ENCODE data around the gene SKI. TPM values are rescaled to one million over a fixed set of nuclear protein-coding genes. Genes with fewer than 3 reads are reported as not detected.
A peak's percentile ranks its signal among the peaks of the same experiment; 100 is the strongest.

The SKI gene
- total and polyA plus RNA-seq, 8 donors = 55.8 to 89.0 (median 73.9) TPM

DNA sequence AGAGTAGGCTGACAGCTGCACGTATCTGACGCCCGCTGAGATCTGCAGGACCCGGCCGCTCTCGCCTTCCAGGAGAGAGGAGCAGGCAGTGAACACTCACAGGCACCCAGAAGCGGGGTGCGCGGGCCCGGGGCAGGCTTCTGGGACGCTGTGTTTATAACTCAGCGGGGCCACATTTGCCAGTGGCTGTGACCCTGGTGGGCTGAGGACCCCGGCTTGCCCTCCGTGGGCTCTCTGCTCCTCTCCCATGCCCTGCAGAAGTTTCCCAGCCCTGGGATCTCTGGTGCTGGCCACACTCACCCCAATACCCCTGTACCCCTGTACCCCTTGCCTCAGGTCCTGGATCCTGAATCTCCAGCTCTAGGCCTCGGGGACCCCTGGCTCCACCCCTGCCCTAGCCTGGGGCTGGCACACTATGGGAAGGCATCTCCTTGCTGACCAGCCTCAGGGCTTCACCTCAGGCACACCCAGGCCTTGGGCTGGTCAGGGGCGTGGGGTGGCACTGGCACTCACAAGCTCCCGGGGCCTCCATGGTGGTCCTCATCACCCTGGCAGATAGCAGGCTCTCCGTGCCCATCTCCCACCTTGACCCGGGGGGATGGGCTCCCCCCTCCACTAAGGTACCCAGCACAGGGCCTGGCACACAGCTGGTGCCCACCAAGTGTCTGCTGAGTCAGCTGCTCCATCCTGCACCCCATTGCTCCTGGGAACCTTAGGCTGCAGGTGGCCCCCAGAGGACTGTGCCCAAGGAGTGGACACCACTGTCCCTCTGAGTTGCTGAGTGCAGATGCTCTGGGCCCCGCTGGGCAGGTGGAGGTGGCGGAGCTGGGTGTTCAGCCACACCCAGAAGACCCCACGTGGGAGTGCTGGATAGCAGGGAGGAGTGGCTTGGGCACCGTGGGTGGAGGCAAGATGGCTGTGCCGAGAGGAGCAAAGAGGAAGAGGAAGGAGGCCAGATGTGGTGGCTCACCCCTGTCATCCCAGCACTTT lies 130.8 kb downstream of the SKI start:
- intact Hi-C loops (cut with DNase I) = no loop called here
- Histone ChIP-seq H3K4me1 (no peaks in the 10 kb centered on the region), H3K36me3 (no peaks in the 10 kb centered on the region), H3K27ac (no peak overlapping the region), H3K9me3 (peaks cover 0 to 8% of the 10 kb centered on the region in 2 donors), H3K27me3 (peaks cover 0 to 8% of the 10 kb centered on the region in 2 donors), H3K4me3 (no peak overlapping the region)
- ATAC-seq (no peak), DNase-seq (peak in 1 of 4 donors; percentile 66)
- no peak for TF ChIP-seq CTCF (IDR thresholded peaks at IDR 0.05)

Other genes starting within 250 kb of the SKI start
- 1 to 10 TPM in 1 of 2 donors, under 1 TPM in 1; 0.23 to 2.6 TPM for gene CFAP74, start 224.5 kb upstream of the SKI start, total RNA-seq
- gene CFAP74, start 224.5 kb upstream of the SKI start, polyA plus RNA-seq (ENCODE audit: insufficient read length in 6 of 6) = 1 to 10 TPM; 1.2 to 4.7 (median 3.2) TPM
- gene GABRD, start 209.0 kb upstream of the SKI start, total RNA-seq = under 1 TPM; 0.31 to 0.50 TPM
- 10 to 100 TPM in 3 of 6 donors, 1 to 10 TPM in 3; 8.9 to 14.2 (median 9.8) TPM for gene GABRD, start 209.0 kb upstream of the SKI start, polyA plus RNA-seq (ENCODE audit: insufficient read length in 6 of 6)
- gene PRKCZ, start 177.9 kb upstream of the SKI start, total RNA-seq = 100 to 1,000 TPM; 100 to 129 TPM
- 10 to 100 TPM; 37.5 to 49.4 (median 46.0) TPM for gene PRKCZ, start 177.9 kb upstream of the SKI start, polyA plus RNA-seq (ENCODE audit: insufficient read length in 6 of 6)
- 10 to 100 TPM; 51.6 to 69.7 TPM for gene FAAP20, start 33.5 kb upstream of the SKI start, total RNA-seq
- 10 to 100 TPM; 29.5 to 58.1 (median 38.5) TPM for gene FAAP20, start 33.5 kb upstream of the SKI start, polyA plus RNA-seq (ENCODE audit: insufficient read length in 6 of 6)
- gene MORN1, start 163.2 kb downstream of the SKI start, total RNA-seq = 1 to 10 TPM; 7.5 to 9.8 TPM
- 10 to 100 TPM; 12.8 to 17.8 (median 15.1) TPM for gene MORN1, start 163.2 kb downstream of the SKI start, polyA plus RNA-seq (ENCODE audit: insufficient read length in 6 of 6)
- gene RER1, start 163.5 kb downstream of the SKI start, total RNA-seq = 100 to 1,000 TPM; 163 to 167 TPM
- 100 to 1,000 TPM in 2 of 6 donors, 10 to 100 TPM in 4; 89.6 to 107 (median 98.3) TPM for gene RER1, start 163.5 kb downstream of the SKI start, polyA plus RNA-seq (ENCODE audit: insufficient read length in 6 of 6)
- gene PEX10, start 184.2 kb downstream of the SKI start, total RNA-seq = 10 to 100 TPM; 14.3 to 16.3 TPM
- 10 to 100 TPM; 15.5 to 22.9 (median 19.2) TPM for gene PEX10, start 184.2 kb downstream of the SKI start, polyA plus RNA-seq (ENCODE audit: insufficient read length in 6 of 6)
- gene PLCH2, start 248.0 kb downstream of the SKI start, total RNA-seq = 1 to 10 TPM in 1 of 2 donors, under 1 TPM in 1; 0.67 to 1.3 TPM
- gene PLCH2, start 248.0 kb downstream of the SKI start, polyA plus RNA-seq (ENCODE audit: insufficient read length in 6 of 6) = 1 to 10 TPM; 2.3 to 6.5 (median 4.4) TPM